B cell (primary cell): ENCODE results near the gene PCDHA8. TPM values are rescaled to one million over a fixed set of nuclear protein-coding genes. Genes with fewer than 3 reads are reported as not detected.

Experiments used
- ATAC-seq: fragments of 200-7000 bp; cut with Tn5 transposase; one replicate; pipeline ENCODE4 v1.10.0; 2021; ENCODE audit warnings: low read depth, mild to moderate bottlenecking, moderate number of reproducible peaks, moderate library complexity
- CTCF ChIA-PET: fragments of 350-600 bp; sonication (Branson Sonifier 250); formaldehyde crosslinking; loops from one replicate; lab custom pipeline; 2021; ENCODE audit warnings: antibody characterized with exemption, inconsistent platforms; lab: Charles Lee
- POLR2A ChIA-PET: fragments of 350-600 bp; sonication (Branson Sonifier 250); formaldehyde crosslinking; loops from one replicate; lab custom pipeline; 2021; ENCODE audit warnings: antibody characterized with exemption; lab: Charles Lee
- DNase-seq: peaks from one replicate; pipeline ENCODE4 v3.0.0; 2013
- H2AFZ ChIP-seq: 2 replicates; pipeline ENCODE4 v1.6.1; 2012; ENCODE audit warnings: mild to moderate bottlenecking, low read depth, low read length; ENCODE audit not compliant: insufficient read depth, poor library complexity, severe bottlenecking
- H3K27ac ChIP-seq, 2 donors: 1 replicate in 1 of 2; 2 replicates in 1 of 2; pipeline ENCODE4 v1.5.1; 2012 to 2013; ENCODE audit warnings: low read length in 2 of 2, mild to moderate bottlenecking in 2 of 2, moderate library complexity in 1 of 2
- H3K27me3 ChIP-seq, 4 experiments: fragments of 200-600 bp in 1 of 4; sonication (generic) in 1 of 4; replicated peaks in 1 of 4; 1 replicate in 2 of 4; 2 replicates in 2 of 4; pipeline versions ENCODE4 v1.6.1 to v1.7.0; 2013 to 2016; ENCODE audit warnings: low read length in 3 of 4, mild to moderate bottlenecking in 2 of 4, mixed read lengths in 1 of 4, moderate library complexity in 1 of 4; ENCODE audit not compliant: insufficient read depth in 4 of 4, control insufficient read depth in 3 of 4; ENCODE audit errors: control extremely low read depth in 1 of 4
- H3K36me3 ChIP-seq, 2 experiments: replicated peaks in 1 of 2; 1 replicate in 1 of 2; 2 replicates in 1 of 2; pipeline versions ENCODE4 v1.6.1 to v1.7.1; 2013; ENCODE audit warnings: low read length in 1 of 2; ENCODE audit not compliant: insufficient read depth in 2 of 2, control insufficient read depth in 1 of 2; ENCODE audit errors: control extremely low read depth in 1 of 2, extremely low read depth in 1 of 2
- H3K4me1 ChIP-seq, 2 donors: fragments of 200-600 bp in 1 of 2; sonication (generic) in 1 of 2; 1 replicate in 1 of 2; 2 replicates in 1 of 2; pipeline versions ENCODE4 v1.5.1 to v1.6.1; 2013 to 2017; ENCODE audit warnings: low read length in 2 of 2; ENCODE audit not compliant: control insufficient read depth in 2 of 2, insufficient read depth in 2 of 2
- H3K4me2 ChIP-seq: replicated peaks from 2 replicates; pipeline ENCODE3; 2012; ENCODE audit warnings: mild to moderate bottlenecking, low read depth, low read length; ENCODE audit not compliant: poor library complexity, severe bottlenecking
- H3K4me3 ChIP-seq, 5 experiments: fragments of 200-600 bp in 1 of 5; sonication (generic) in 1 of 5; 1 replicate in 3 of 5; 2 replicates in 2 of 5; pipeline versions ENCODE4 v1.5.1 to v1.7.0; 2011 to 2016; ENCODE audit warnings: low read length in 4 of 5, mild to moderate bottlenecking in 4 of 5, low read depth in 2 of 5, control low read depth in 1 of 5, moderate library complexity in 1 of 5; ENCODE audit not compliant: insufficient read depth in 1 of 5; ENCODE audit errors: control extremely low read depth in 1 of 5, extremely low read depth in 1 of 5
- H3K79me2 ChIP-seq: fragments of 200-600 bp; sonication (generic); one replicate; pipeline ENCODE4 v1.6.0; 2016; ENCODE audit warnings: low read length; ENCODE audit not compliant: control insufficient read depth, insufficient read depth
- H3K9ac ChIP-seq: fragments of 200-600 bp; sonication (generic); 2 replicates; pipeline ENCODE4 v1.6.1; 2017; ENCODE audit warnings: mild to moderate bottlenecking, low read length, moderate library complexity
- H3K9me3 ChIP-seq, 3 donors: one replicate each; pipeline versions ENCODE4 v1.6.1 to v1.7.1; 2013; ENCODE audit warnings: low read length in 2 of 3; ENCODE audit not compliant: control insufficient read depth in 2 of 3, insufficient read depth in 1 of 3; ENCODE audit errors: control extremely low read depth in 1 of 3
- H4K20me1 ChIP-seq: 2 replicates; pipeline ENCODE4 v1.6.0; 2012; ENCODE audit warnings: mild to moderate bottlenecking, low read length; ENCODE audit not compliant: insufficient read depth, control insufficient read depth, poor library complexity, severe bottlenecking
- H3K27ac Mint-ChIP-seq: one replicate; pipeline ENCODE4 v1.8.0; 2021; ENCODE audit warnings: mixed read lengths
- H3K27me3 Mint-ChIP-seq: one replicate; pipeline ENCODE4 v1.8.0; 2021; ENCODE audit warnings: mixed read lengths
- H3K4me1 Mint-ChIP-seq: one replicate; pipeline ENCODE4 v1.8.0; 2021; ENCODE audit warnings: mixed read lengths
- H3K4me3 Mint-ChIP-seq: one replicate; pipeline ENCODE4 v1.8.0; 2021; ENCODE audit warnings: mixed read lengths
- H3K9me3 Mint-ChIP-seq: one replicate; pipeline ENCODE4 v1.8.0; 2022; ENCODE audit warnings: mixed read lengths; ENCODE audit not compliant: insufficient read depth
- CTCF ChIP-seq: fragments of 200-600 bp; IDR thresholded peaks from one replicate; pipeline ENCODE4 v1.8.0; 2022; ENCODE audit warnings: antibody characterized with exemption, mild to moderate bottlenecking
- EZH2 ChIP-seq: IDR thresholded peaks from 2 replicates; pipeline ENCODE4 v1.6.1; 2012; ENCODE audit warnings: borderline replicate concordance, low read depth, mild to moderate bottlenecking, moderate library complexity, low read length; ENCODE audit not compliant: insufficient read depth, poor library complexity, severe bottlenecking
- WGBS: methylation state at CpG from one replicate; pipeline ENCODE4 v1.1.5; 2013; ENCODE audit warnings: missing lambda C conversion rate; ENCODE audit not compliant: insufficient coverage; 5-methylcytosine and 5-hydroxymethylcytosine counted together
- intact Hi-C: fragments of 100-400 bp; cut with micrococcal nuclease; formaldehyde crosslinking; loops from one replicate; pipeline ENCODE4 v1.10.0; 2022
- polyA plus RNA-seq: library from polyadenylated mRNA; depleted of rRNA; stranded (reverse); fragments of >200 nt; gene quantifications from 2 replicates; pipeline ENCODE4 v1.2.3, GENCODE V29; 2012
- total RNA-seq, 2 donors: library from RNA; stranded (reverse); fragments of 120-200 nt in 1 of 2; gene quantifications; 1 replicate in 1 of 2; 2 replicates in 1 of 2; pipeline versions ENCODE4 v1.2.3 to v1.2.4, GENCODE V29; 2013 to 2022

Gene PCDHA8
- total and polyA plus RNA-seq, 2 donors (not counting 1 experiment from before 2014, with no cell fraction given) = not detected

GRCh38 chr5:140883927-140884697 is 43.1 kb downstream of the PCDHA8 start:
- ATAC-seq (no peak), DNase-seq (no peak)
- peaks cover 3 to 27% (median 9%) of the 10 kb centered on the region in 3 donors for H3K9me3 ChIP-seq
- ChIA-PET POLR2A (no interaction called here), CTCF (no interaction called here)
- TF ChIP-seq CTCF (no peak), EZH2 (no peak)
- no peak overlapping the region for H3K4me2 ChIP-seq
- 59% methylated on average over 79 of the region's 79 CpGs for WGBS
- peaks cover 0 to 13% (median 3%) of the 10 kb centered on the region in 4 experiments for H3K27me3 ChIP-seq
- peaks cover 20% of the 10 kb centered on the region for H3K27me3 Mint-ChIP-seq
- no peak overlapping the region for H3K27ac ChIP-seq
- intact Hi-C loops = no loop called here
- no peak overlapping the region for H3K27ac Mint-ChIP-seq
- H3K4me3 Mint-ChIP-seq = no peak overlapping the region
- H3K9ac ChIP-seq = no peak overlapping the region
- H3K4me3 ChIP-seq = no peak overlapping the region
- H3K9me3 Mint-ChIP-seq = peaks cover 8% of the 10 kb centered on the region
- H2AFZ ChIP-seq = no peak overlapping the region
- no peaks in the 10 kb centered on the region for H3K79me2 ChIP-seq
- no peaks in the 10 kb centered on the region for H3K4me1 ChIP-seq
- no peaks in the 10 kb centered on the region for H3K4me1 Mint-ChIP-seq
- H3K36me3 ChIP-seq = no peaks in the 10 kb centered on the region
- no peaks in the 10 kb centered on the region for H4K20me1 ChIP-seq

Other genes starting within 250 kb of the PCDHA8 start
- 0.97 and 1.8 TPM in 2 replicates for gene CD14, start 208.0 kb upstream of the PCDHA8 start, total RNA-seq
- 4.3 and 11.4 TPM in 2 replicates for gene CD14, start 208.0 kb upstream of the PCDHA8 start, polyA plus RNA-seq
- gene TMCO6, start 201.7 kb upstream of the PCDHA8 start, total RNA-seq = 33.3 and 36.2 TPM in 2 replicates
- 70.4 and 78.3 TPM in 2 replicates for gene TMCO6, start 201.7 kb upstream of the PCDHA8 start, polyA plus RNA-seq
- gene NDUFA2, start 193.6 kb upstream of the PCDHA8 start, total RNA-seq = 40.7 and 41.9 TPM in 2 replicates
- gene NDUFA2, start 193.6 kb upstream of the PCDHA8 start, polyA plus RNA-seq = 45.3 and 65.9 TPM in 2 replicates
- gene IK, start 193.4 kb upstream of the PCDHA8 start, total RNA-seq = 108 and 110 TPM in 2 replicates
- 54.0 and 91.0 TPM in 2 replicates for gene IK, start 193.4 kb upstream of the PCDHA8 start, polyA plus RNA-seq
- gene WDR55, start 176.3 kb upstream of the PCDHA8 start, total RNA-seq = 44.7 and 46.2 TPM in 2 replicates
- gene WDR55, start 176.3 kb upstream of the PCDHA8 start, polyA plus RNA-seq = 43.4 and 55.9 TPM in 2 replicates
- gene DND1, start 167.6 kb upstream of the PCDHA8 start, total RNA-seq = 2.5 and 3.0 TPM in 2 replicates
- gene DND1, start 167.6 kb upstream of the PCDHA8 start, polyA plus RNA-seq = 3.6 and 4.3 TPM in 2 replicates
- gene HARS1, start 149.8 kb upstream of the PCDHA8 start, total RNA-seq = 60.5 and 65.6 TPM in 2 replicates
- gene HARS1, start 149.8 kb upstream of the PCDHA8 start, polyA plus RNA-seq = 32.6 and 46.1 TPM in 2 replicates
- 65.1 and 68.0 TPM in 2 replicates for gene HARS2, start 149.7 kb upstream of the PCDHA8 start, total RNA-seq
- gene HARS2, start 149.7 kb upstream of the PCDHA8 start, polyA plus RNA-seq = 27.3 and 38.0 TPM in 2 replicates
- gene ZMAT2, start 140.7 kb upstream of the PCDHA8 start, total RNA-seq = 55.7 and 55.8 TPM in 2 replicates
- 11.2 and 18.3 TPM in 2 replicates for gene ZMAT2, start 140.7 kb upstream of the PCDHA8 start, polyA plus RNA-seq
- gene PCDHA1, start 55.0 kb upstream of the PCDHA8 start, total RNA-seq = not detected in 2 replicates
- not detected in 2 replicates for gene PCDHA1, start 55.0 kb upstream of the PCDHA8 start, polyA plus RNA-seq
- gene PCDHA2, start 46.3 kb upstream of the PCDHA8 start, total RNA-seq = not detected in 2 replicates
- not detected in 2 replicates for gene PCDHA2, start 46.3 kb upstream of the PCDHA8 start, polyA plus RNA-seq
- not detected in 2 replicates for gene PCDHA3, start 40.1 kb upstream of the PCDHA8 start, total RNA-seq
- gene PCDHA3, start 40.1 kb upstream of the PCDHA8 start, polyA plus RNA-seq = not detected in 2 replicates
- gene PCDHA4, start 34.1 kb upstream of the PCDHA8 start, total RNA-seq = not detected in 2 replicates
- not detected in 2 replicates for gene PCDHA4, start 34.1 kb upstream of the PCDHA8 start, polyA plus RNA-seq
- not detected in 2 replicates for gene PCDHA5, start 19.6 kb upstream of the PCDHA8 start, total RNA-seq
- gene PCDHA5, start 19.6 kb upstream of the PCDHA8 start, polyA plus RNA-seq = not detected in 2 replicates
- gene PCDHA6, start 13.2 kb upstream of the PCDHA8 start, total RNA-seq = not detected in 2 replicates
- not detected in 2 replicates for gene PCDHA6, start 13.2 kb upstream of the PCDHA8 start, polyA plus RNA-seq
- not detected in 2 replicates for gene PCDHA7, start 6.9 kb upstream of the PCDHA8 start, total RNA-seq
- 0.03 TPM in 1 of 2 replicates, not detected in the other for gene PCDHA7, start 6.9 kb upstream of the PCDHA8 start, polyA plus RNA-seq
- gene PCDHA9, start 7.2 kb downstream of the PCDHA8 start, total RNA-seq = not detected in 2 replicates
- gene PCDHA9, start 7.2 kb downstream of the PCDHA8 start, polyA plus RNA-seq = not detected in 2 replicates
- not detected in 2 replicates for gene PCDHA10, start 14.7 kb downstream of the PCDHA8 start, total RNA-seq
- not detected in 2 replicates for gene PCDHA10, start 14.7 kb downstream of the PCDHA8 start, polyA plus RNA-seq
- gene PCDHA11, start 27.8 kb downstream of the PCDHA8 start, total RNA-seq = not detected in 2 replicates
- not detected in 2 replicates for gene PCDHA11, start 27.8 kb downstream of the PCDHA8 start, polyA plus RNA-seq
- gene PCDHA12, start 34.1 kb downstream of the PCDHA8 start, total RNA-seq = not detected in 2 replicates
- not detected in 2 replicates for gene PCDHA12, start 34.1 kb downstream of the PCDHA8 start, polyA plus RNA-seq
- not detected in 2 replicates for gene PCDHA13, start 40.9 kb downstream of the PCDHA8 start, total RNA-seq
- gene PCDHA13, start 40.9 kb downstream of the PCDHA8 start, polyA plus RNA-seq = not detected in 2 replicates
- not detected in 2 replicates for gene PCDHAC1, start 85.1 kb downstream of the PCDHA8 start, total RNA-seq
- not detected in 2 replicates for gene PCDHAC1, start 85.1 kb downstream of the PCDHA8 start, polyA plus RNA-seq
- gene PCDHAC2, start 125.3 kb downstream of the PCDHA8 start, total RNA-seq = not detected in 2 replicates
- not detected in 2 replicates for gene PCDHAC2, start 125.3 kb downstream of the PCDHA8 start, polyA plus RNA-seq
- not detected in 2 replicates for gene PCDHB1, start 210.2 kb downstream of the PCDHA8 start, total RNA-seq
- not detected in 2 replicates for gene PCDHB1, start 210.2 kb downstream of the PCDHA8 start, polyA plus RNA-seq